GM18505 (cell line): Measurements from ENCODE around the gene GEN1.

Experiments
- ATAC-seq: cut with Tn5 transposase; IDR thresholded peaks from one replicate; pipeline ENCODE4 v1.9.1; 2021; ENCODE audit not compliant: unreplicated experiment
- POLR2A ChIP-seq: IDR thresholded peaks from 4 replicates; pipeline ENCODE4 v1.6.1; 2011; ENCODE audit warnings: borderline replicate concordance; ENCODE audit not compliant: insufficient read depth, insufficient read length; ENCODE audit errors: extremely low read depth

GEN1 gene

DNA sequence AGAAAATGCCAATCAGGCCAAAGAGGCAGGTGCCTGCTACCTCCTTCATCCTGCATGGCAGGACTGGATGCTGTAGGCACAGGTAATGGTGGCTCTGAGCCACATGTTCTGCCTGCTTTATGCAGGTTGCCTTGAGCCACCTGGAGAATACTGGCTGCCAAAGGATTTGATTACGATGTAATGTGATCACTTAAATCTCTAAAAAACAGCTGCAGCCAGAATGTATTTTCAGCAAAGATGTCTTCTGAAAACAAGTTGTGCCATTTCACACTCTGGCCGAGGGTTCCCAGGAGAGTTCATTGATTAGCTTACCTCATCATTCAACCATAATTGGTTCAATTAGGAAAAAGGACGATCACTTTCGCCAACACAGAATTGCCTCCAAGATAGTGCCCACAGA lies 44.4 kb downstream of the GEN1 start:
- no peak for ATAC-seq
- TF ChIP-seq POLR2A = no peak

GRCh38 chr2:17799301-17800120 lies 45.6 kb downstream of the GEN1 start:
- no peak for ATAC-seq
- TF ChIP-seq POLR2A = no peak

DNA sequence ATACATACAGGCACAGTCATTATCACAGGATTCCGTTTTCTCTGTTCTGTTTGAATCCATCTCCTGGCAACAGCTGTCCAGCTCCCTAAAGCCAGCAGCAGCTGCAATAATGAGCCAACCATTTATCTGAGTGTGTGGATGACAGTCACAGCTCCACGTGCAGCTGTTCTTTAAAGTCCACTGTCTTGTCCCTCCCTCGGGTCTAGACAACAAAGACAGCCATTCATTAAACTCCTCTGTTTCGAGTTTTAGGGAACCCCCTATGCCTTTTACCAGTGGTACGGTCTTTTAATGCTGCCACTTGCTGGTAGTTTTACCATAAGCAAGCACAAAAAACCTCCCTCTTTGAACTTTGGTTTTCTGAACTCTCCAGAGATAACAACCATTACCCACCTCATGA lies 46.3 kb downstream of the GEN1 start:
- ATAC-seq = no peak
- no peak for TF ChIP-seq POLR2A

- no peak for ATAC-seq
Measured at GRCh38 chr2:17800693-17801458, 46.9 kb downstream of the GEN1 start.

DNA sequence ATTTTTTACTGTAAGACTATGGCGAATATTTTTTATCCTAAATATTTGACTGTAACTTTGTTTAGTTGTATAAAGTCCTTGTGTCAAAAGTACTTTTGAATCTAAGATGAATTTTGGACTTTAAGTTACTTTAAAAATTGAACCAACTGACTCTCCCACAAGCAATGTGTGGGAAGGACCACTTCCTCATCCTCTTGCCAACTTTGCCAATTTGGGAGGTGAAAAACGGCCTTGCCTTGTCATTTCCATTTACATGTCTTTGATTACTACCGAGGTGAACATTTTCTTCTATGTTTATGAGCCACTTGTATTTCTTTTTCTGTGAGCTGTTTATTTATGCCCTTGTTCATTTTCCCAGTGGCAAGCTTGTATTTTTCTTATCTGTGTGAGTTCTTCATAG lies 49.6 kb downstream of the GEN1 start:
- TF ChIP-seq POLR2A = no peak
- no peak for ATAC-seq

More at GRCh38 chr2:17800693-17801458, 46.9 kb downstream of the GEN1 start:
- no peak for TF ChIP-seq POLR2A

- peak; percentile 57 for ATAC-seq
- TF ChIP-seq POLR2A = no peak
Measured at GRCh38 chr2:17804358-17804757, 50.4 kb downstream of the GEN1 start.

GRCh38 chr2:17805166-17805565 lies 51.2 kb downstream of the GEN1 start:
- no peak for ATAC-seq
- no peak for TF ChIP-seq POLR2A

GRCh38 chr2:17805717-17806363 lies 51.9 kb downstream of the GEN1 start:
- no peak for ATAC-seq
- TF ChIP-seq POLR2A = no peak

- TF ChIP-seq POLR2A = peak; percentile 27
- peak; percentile 48 for ATAC-seq
Measured at GRCh38 chr2:17813010-17813741, 59.2 kb downstream of the GEN1 start.

DNA sequence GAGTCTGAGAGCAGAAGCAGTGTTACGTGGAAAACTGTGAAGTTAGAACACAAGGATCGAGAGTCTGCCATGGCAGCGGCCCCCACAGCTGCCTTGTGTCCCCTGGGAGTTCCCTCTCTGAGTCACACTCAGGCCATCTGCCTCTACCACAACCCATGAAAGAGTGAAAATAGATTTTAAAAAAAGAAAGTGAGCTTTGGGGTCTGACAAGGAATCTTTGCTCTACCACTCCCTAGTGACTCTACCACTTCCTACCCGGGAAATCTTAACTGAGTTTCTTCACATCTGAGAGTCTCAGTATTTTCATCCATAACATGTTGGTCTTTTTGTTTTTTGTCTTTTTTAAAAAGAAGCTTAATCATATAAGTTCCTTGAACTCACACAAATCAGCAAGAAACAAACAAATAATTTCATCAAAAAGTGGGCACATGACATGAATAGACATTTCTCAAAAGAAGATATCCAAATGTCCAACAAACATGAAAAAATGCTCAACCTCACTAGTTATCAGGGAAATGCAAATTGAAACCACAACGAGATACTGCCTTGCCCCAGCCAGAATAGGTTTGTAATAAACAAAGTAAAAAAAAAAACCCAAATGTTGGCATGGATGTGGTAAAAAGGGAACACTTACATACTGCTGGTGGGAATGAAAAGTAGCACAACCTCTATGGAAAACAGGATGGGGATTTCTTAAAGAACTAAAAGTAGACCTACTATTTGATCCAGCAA lies 60.0 kb downstream of the GEN1 start:
- peak; percentile 87 for ATAC-seq
- no peak for TF ChIP-seq POLR2A

GRCh38 chr2:17814601-17815000 lies 60.7 kb downstream of the GEN1 start:
- no peak for TF ChIP-seq POLR2A

DNA sequence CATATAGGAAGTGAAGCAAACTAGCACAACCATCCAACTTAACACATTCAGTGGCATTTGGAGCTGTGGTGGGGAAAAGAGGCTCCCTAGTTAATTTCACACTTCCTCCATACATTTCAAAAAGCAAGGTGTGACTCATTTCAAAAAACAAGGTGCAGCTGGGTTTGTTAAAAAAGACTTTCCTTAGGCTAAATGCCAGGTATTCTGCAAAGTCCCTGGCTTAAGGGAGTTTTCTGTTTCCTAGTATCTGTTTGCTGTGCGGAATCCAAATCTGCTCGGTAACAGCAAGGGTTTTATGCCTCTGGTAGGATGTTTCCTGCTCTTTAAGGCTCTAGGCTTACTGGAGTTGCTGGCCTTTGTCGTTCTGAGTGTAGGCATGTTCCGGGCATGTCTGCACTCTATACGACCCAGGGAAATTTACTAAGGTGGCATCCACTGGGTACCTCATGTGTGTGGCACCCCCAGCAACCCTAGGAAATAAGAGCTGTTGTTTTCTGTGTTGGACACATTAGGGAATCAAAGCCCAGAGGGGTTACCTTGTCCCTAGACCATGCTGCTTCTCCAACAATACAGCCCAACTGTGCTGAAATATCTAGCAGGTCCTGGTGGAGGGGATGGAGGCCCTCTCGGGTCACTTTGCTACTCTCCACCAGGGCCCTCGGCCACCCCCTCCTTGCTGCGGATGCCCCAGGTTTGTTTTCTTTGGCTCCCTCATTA lies 61.7 kb downstream of the GEN1 start:
- ATAC-seq = no peak

More at GRCh38 chr2:17814601-17815000, 60.7 kb downstream of the GEN1 start:
- ATAC-seq = no peak

More for the DNA sequence above, 61.7 kb downstream of the GEN1 start:
- TF ChIP-seq POLR2A = no peak
